ENCODE results near the gene IGFN1. TPM values are rescaled to one million over a fixed set of nuclear protein-coding genes. Genes with fewer than 3 reads are reported as not detected.

The IGFN1 gene
- total RNA-seq, 1 donor from 2014 or later, result 0.81 TPM

- no peaks in the 10 kb centered on the region for H3K9me3 ChIP-seq
- H3K27ac ChIP-seq, result no peak overlapping the region
- peaks cover 62% of the 10 kb centered on the region for H3K36me3 ChIP-seq
- intact Hi-C loops (cut with DNase I), result no loop called here
- no peaks in the 10 kb centered on the region for H3K27me3 ChIP-seq
- ATAC-seq (no peak), DNase-seq (peak; percentile 51)
- no peak overlapping the region for H3K4me3 ChIP-seq
- no peaks in the 10 kb centered on the region for H3K4me1 ChIP-seq
- TF ChIP-seq CTCF (IDR thresholded peaks at IDR 0.05), result no peak
Measured at GRCh38 chr1:201147396-201148015, 43.1 kb upstream of the IGFN1 start.

- Histone ChIP-seq H3K9me3 (no peaks in the 10 kb centered on the region), H3K27me3 (no peaks in the 10 kb centered on the region), H3K4me1 (peaks cover 9% of the 10 kb centered on the region), H3K4me3 (no peak overlapping the region), H3K27ac (no peak overlapping the region), H3K36me3 (peaks cover 43% of the 10 kb centered on the region)
- DNase-seq (peak; percentile 7), ATAC-seq (peak; percentile 8)
- TF ChIP-seq CTCF (IDR thresholded peaks at IDR 0.05), result peak; percentile 30
- intact Hi-C loops (cut with DNase I), result no loop called here
Measured at GRCh38 chr1:201149400-201149799, 41.2 kb upstream of the IGFN1 start.

GRCh38 chr1:201153474-201154388 is 36.9 kb upstream of the IGFN1 start:
- DNase-seq (no peak), ATAC-seq (peak; percentile 82)
- peaks cover 13% of the 10 kb centered on the region for H3K4me1 ChIP-seq
- no peaks in the 10 kb centered on the region for H3K9me3 ChIP-seq
- peaks cover 10% of the 10 kb centered on the region for H3K36me3 ChIP-seq
- TF ChIP-seq CTCF (IDR thresholded peaks at IDR 0.05), result no peak
- no peaks in the 10 kb centered on the region for H3K27me3 ChIP-seq
- peak overlapping the region; percentile 82 for H3K4me3 ChIP-seq
- intact Hi-C loops (cut with DNase I), result loop anchor here (2.0 kb wide), 1 partner anchor 29 kb away; no protein-coding TSS in a partner anchor
- H3K27ac ChIP-seq, result peak overlapping the region; percentile 86

GRCh38 chr1:201154389-201155165 is 36.0 kb upstream of the IGFN1 start, which contains the start of gene TMEM9:
Gene TMEM9 (minus strand): TSS chr1:201154474. CDS start chr1:201153923, 551 bp downstream.
- ATAC-seq (peak; percentile 94), DNase-seq (peak; percentile 97)
- peak within 1 kb of the TSS; percentile 82 for H3K4me3 ChIP-seq
- H3K27ac ChIP-seq, result peak within 1 kb of the TSS; percentile 86
- no peak for TF ChIP-seq CTCF (IDR thresholded peaks at IDR 0.05)
- no peaks in the 10 kb centered on the region for H3K9me3 ChIP-seq
- intact Hi-C loops (cut with DNase I), result no loop called here
- H3K27me3 ChIP-seq, result no peaks in the 10 kb centered on the region
- H3K36me3 ChIP-seq, result peaks cover 8% of the 10 kb centered on the region
- H3K4me1 ChIP-seq, result peaks cover 13% of the 10 kb centered on the region

- Histone ChIP-seq H3K9me3 (no peaks in the 10 kb centered on the region), H3K4me3 (no peak overlapping the region), H3K4me1 (peaks cover 13% of the 10 kb centered on the region), H3K27me3 (no peaks in the 10 kb centered on the region), H3K36me3 (peaks cover 8% of the 10 kb centered on the region), H3K27ac (no peak overlapping the region)
- intact Hi-C loops (cut with DNase I), result no loop called here
- DNase-seq (no peak), ATAC-seq (no peak)
- TF ChIP-seq CTCF (IDR thresholded peaks at IDR 0.05), result no peak
Measured at GRCh38 chr1:201155354-201155753, 35.3 kb upstream of the IGFN1 start.

All from upper lobe of right lung (tissue), 1 donor.